NCI-H146 (cell line): ENCODE data around the gene KAT8.

Experiments used
- DNase-seq: peaks from one replicate; lab custom pipeline; 2025; lab: John Stamatoyannopoulos, UW

The KAT8 gene

DNA sequence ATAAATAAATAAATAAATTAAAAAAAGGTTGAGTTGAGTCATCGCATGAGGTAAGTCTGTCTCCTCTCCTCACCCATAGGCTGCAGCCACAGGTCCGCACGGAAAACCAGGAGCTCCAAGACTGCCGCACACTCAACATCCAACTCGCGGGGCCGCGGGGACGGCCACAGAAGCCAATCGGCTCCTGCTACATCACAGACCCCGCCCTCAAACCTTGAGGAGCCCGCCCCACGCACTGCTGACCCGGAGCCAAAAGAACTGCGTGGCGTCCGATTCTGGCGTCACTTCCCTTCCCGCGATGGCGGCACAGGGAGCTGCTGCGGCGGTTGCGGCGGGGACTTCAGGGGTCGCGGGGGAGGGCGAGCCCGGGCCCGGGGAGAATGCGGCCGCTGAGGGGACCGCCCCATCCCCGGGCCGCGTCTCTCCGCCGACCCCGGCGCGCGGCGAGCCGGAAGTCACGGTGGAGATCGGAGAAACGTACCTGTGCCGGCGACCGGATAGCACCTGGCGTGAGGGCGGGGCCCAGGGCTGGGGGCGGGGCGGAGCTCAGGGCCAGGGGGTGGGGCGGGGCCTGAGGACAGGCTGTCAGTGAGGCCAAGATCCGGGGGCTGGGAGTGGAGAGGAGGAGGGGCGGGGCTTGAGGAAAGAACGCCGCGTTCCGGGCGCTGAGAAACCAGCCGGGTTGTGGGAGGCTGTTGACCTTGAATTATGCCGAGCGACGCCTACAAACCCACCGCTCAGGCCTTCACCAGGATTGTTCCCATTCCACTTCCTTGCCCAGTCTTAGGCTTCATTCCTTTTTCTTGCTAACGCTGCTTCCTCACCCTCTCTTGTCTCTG lies at the start of gene KAT8:
Gene KAT8, plus strand, starts transcription at position 281 of the 839 bp plus-strand sequence. Its CDS starts 18 bp downstream, at position 299.
- peak; percentile 99 for DNase-seq

DNA sequence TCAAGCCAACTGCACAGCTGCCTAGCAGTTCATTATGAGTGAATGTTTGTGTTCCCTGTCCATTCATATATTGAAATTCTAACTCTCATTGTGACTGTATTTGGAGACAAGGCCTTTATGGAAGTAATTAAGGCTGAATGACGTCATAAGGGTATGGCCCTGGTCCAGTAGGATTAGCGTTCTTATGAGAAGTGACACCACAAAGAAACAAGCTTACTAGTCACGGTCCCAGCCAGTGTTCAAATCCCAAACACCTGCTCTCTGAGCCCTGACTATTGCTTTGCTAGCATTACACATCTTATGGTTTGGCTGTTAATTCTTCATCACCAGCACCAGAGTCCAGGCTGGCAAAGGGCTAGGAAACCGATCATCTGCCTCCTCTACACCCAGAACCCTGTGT lies 45.6 kb upstream of the KAT8 start:
- DNase-seq = peak; percentile 32

DNA sequence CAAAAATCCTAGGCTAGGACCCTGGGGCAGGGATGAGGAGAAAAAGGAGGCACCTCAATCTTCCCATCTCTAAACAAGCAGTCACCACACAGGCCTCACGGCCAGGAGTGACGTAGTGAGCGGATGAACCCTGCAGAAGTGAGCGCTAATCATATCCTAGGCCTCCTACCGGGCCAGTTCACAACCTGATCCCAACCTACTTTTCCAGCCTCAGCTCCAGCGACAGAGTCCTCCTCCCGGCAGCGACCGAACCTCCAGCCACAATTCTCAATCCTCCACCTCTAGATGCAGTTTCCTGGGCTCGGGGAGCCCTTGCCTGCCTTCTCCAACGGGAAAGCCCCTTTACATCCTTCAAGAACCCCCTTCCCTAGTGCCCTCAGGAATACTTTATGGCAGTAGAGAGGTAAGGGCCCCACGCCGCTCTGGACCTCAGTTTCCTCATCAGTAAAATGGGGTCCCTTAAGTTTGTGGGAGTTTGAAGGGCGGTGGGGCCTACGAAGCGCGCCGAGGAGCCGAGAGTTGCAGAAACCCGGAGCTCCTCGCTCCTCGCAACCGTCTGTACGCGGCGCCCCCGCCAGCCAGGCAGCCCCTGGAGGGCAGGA lies 44.8 kb upstream of the KAT8 start:
- DNase-seq = peak; percentile 40

DNA sequence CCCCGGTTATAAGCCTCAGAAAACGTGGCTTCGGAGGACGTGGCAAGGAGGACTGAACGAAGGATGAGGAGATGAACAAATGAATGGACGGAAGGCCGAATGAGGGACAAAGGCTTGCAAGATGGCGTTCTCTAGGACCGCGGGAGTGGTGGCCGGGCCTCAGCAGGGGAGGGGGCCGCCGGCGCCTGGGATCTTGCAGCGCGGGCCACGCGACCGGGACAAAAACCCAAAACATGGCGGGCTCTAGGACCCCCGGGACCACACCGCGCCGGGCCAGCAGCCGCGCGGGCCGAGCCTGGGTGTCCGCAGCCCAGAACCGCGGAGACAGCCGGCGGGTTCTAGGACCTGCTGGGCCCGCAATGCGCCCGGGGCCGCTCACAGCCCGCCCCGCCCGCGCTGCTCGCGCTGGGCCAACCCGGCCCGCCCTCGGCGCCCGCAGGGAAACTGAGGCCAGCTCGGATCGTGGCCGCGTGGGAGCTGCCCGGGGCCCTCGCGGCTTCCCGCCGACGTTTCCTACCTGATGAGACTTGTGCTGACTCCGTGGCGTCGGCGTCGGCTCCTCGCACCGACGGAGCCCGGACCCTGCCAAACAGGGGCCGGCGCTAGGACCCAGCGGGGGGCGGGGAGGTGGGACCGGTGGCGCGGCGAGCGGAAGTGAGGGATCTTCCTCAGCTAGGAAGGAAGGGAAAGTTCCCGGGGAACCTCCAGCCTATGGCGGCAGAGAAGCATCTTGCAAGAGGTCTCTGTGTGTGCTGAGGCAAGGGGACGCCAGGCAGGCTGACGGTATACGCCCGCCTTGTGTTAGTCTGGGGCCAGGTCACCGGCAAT lies 44.1 kb upstream of the KAT8 start:
- peak; percentile 94 for DNase-seq

DNA sequence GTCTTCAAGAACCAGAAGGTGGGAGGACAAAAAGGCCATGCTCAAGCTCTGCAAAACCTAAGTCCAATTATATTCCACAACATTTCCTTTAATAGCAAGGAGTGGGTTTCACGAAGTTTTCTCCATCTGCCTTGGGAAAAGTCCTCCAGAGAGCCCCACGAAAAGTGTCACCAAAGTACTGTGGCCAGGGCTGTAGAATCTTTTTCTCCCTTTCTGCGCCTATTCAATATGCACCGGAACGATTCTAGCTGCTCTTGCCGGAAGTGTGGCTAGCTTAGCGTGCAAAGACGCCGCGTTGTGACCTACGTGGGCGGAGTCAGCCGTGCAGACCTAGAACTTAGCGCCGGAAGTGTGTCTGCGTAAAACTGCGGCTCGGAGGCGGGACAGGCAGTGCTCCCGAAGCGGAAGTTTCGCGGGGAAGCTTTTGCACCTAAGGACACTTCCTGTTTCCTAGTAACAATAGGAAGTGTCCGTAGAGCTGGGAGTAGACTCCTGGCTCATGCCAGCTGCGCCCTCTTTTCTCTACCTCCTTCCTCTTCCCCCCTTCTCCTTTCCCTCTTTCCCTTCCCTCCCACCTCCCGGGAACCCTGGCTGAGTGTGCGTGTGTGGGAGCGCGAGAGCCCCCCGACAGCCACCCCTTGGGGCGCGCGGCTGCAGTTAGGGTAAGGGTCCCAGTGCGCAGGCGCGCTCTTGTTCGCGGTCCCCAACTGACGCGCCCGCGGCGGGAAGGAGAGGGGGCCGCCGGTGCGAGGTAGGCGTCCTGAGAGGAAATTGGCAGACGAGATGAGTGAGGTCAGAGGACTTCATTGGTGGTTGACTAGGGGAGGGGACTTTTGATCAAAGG lies 43.3 kb upstream of the KAT8 start, which contains the start of the genes ZNF646 and ZNF668:
Gene ZNF646, plus strand, starts transcription at position 453 of the 844 bp plus-strand sequence. CDS start 1,903 bp downstream, outside the sequence.
Gene ZNF668, minus strand, starts transcription at position 271 of the 844 bp plus-strand sequence. CDS start 9,781 bp downstream, outside the sequence.
- peak; percentile 100 for DNase-seq

DNA sequence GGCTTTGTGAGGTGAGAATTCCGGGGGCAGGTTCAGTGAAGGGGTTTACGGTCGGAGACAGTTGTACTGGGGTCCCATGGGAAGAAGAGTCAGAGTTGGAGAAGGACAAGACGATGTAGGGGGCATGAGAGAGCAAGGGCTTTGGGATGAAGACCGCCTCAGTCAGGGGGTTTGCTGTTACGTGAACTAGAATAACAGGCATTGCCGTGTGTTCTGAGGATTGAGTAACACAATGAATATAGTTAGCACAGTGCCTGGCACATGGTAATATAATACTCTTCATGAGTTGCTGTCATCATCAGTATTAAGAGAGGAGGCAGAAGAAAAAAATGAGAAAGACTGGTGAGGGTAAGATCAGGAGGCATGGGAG lies 42.7 kb upstream of the KAT8 start:
- no peak for DNase-seq

DNA sequence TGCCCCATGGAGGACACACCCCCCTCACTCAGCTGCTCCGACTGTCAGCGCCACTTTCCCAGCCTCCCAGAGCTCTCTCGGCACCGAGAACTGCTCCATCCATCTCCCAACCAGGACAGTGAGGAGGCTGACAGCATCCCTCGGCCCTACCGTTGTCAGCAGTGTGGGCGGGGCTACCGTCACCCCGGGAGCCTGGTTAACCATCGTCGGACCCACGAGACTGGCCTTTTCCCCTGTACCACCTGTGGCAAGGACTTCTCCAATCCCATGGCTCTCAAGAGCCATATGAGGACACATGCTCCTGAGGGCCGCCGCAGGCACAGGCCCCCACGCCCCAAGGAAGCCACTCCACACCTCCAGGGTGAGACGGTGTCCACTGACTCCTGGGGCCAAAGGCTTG lies 41.1 kb upstream of the KAT8 start:
- no peak for DNase-seq

DNA sequence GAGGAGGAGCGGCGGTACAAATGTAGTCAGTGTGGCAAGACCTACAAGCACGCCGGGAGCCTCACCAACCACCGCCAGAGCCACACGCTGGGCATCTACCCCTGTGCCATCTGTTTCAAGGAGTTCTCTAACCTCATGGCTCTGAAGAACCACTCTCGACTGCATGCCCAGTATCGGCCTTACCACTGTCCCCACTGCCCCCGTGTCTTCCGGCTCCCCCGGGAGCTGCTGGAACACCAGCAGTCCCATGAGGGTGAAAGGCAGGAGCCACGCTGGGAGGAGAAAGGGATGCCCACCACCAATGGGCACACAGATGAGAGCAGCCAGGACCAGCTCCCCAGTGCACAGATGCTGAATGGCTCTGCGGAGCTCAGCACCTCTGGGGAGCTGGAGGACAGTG lies 40.4 kb upstream of the KAT8 start:
- DNase-seq = no peak

DNA sequence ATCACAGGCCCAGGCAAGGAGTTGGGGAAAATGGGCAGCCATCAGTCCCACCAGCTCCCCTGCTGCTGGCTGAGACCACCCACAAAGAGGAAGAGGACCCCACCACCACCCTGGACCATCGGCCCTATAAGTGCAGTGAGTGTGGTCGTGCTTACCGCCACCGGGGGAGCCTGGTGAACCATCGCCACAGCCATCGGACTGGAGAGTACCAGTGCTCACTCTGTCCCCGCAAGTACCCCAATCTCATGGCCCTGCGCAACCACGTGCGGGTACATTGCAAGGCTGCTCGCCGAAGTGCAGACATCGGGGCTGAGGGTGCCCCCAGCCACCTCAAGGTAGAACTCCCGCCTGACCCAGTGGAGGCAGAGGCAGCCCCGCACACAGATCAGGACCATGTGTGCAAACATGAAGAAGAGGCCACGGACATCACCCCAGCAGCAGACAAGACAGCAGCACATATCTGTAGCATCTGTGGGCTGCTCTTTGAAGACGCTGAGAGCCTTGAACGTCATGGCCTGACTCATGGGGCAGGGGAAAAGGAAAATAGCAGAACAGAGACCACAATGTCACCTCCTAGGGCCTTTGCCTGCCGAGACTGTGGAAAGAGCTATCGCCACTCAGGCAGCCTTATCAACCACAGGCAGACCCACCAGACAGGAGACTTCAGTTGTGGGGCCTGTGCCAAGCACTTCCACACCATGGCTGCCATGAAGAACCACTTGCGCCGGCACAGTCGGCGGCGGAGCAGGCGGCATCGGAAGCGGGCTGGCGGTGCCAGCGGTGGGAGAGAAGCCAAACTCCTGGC lies 39.7 kb upstream of the KAT8 start:
- no peak for DNase-seq

DNA sequence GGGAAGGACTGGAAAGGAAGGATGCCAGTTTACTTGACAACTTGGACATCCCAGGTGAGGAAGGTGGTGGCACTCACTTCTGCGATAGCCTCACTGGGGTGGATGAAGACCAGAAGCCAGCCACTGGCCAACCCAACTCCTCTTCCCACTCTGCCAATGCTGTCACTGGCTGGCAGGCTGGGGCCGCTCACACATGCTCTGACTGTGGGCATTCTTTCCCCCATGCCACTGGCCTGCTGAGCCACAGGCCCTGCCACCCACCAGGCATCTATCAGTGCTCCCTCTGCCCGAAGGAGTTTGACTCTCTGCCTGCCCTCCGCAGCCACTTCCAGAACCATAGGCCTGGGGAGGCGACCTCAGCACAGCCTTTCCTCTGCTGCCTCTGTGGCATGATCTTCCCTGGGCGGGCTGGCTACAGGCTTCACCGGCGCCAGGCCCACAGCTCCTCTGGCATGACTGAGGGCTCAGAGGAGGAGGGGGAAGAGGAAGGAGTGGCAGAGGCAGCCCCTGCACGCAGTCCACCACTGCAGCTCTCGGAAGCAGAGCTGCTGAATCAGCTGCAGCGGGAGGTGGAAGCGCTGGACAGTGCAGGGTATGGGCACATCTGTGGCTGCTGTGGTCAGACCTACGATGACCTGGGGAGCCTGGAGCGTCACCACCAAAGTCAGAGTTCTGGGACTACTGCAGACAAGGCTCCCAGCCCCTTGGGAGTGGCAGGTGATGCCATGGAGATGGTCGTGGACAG lies 38.7 kb upstream of the KAT8 start:
- DNase-seq = no peak

DNA sequence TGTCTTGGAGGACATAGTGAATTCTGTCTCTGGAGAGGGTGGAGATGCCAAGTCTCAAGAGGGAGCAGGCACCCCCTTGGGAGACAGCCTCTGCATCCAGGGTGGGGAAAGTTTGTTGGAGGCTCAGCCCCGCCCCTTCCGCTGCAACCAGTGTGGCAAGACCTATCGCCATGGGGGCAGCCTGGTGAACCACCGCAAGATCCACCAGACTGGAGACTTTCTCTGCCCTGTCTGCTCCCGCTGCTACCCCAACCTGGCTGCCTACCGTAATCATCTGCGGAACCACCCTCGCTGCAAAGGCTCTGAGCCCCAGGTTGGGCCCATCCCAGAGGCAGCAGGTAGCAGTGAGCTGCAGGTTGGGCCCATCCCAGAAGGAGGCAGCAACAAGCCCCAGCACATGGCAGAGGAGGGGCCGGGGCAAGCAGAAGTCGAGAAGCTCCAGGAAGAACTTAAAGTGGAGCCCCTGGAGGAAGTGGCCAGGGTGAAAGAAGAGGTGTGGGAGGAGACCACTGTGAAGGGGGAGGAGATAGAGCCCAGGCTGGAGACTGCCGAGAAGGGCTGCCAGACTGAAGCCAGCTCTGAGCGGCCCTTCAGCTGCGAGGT lies 38.0 kb upstream of the KAT8 start:
- DNase-seq = no peak

DNA sequence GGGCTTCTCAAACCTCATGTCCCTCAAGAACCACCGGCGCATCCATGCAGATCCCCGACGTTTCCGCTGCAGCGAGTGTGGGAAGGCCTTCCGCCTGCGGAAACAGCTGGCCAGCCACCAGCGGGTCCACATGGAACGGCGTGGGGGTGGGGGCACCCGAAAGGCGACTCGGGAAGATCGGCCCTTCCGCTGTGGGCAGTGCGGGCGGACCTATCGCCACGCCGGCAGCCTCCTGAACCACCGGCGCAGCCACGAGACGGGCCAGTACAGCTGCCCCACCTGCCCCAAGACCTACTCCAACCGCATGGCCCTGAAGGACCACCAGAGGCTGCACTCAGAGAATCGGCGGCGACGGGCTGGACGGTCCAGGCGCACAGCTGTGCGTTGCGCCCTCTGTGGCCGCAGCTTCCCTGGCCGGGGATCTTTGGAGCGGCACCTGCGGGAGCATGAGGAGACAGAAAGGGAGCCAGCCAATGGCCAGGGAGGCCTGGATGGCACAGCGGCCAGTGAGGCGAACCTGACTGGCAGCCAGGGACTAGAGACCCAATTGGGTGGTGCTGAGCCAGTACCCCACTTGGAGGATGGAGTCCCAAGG lies 37.3 kb upstream of the KAT8 start:
- no peak for DNase-seq

DNA sequence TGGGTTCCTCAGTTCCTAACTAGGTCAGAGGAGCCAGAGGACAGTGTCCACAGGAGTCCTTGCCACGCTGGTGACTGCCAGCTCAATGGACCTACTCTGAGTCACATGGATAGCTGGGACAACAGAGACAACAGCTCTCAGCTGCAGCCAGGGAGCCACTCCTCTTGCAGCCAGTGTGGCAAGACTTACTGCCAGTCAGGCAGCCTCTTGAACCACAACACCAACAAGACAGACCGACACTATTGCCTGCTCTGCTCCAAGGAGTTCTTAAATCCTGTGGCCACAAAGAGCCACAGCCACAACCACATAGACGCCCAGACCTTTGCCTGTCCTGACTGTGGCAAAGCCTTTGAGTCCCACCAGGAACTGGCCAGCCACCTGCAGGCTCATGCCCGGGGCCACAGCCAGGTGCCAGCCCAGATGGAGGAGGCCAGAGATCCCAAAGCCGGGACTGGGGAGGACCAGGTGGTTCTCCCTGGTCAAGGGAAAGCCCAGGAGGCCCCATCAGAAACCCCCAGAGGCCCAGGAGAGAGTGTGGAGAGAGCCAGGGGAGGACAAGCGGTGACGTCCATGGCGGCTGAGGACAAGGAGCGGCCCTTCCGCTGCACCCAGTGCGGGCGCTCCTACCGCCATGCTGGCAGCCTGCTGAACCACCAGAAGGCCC lies 36.6 kb upstream of the KAT8 start:
- no peak for DNase-seq

DNA sequence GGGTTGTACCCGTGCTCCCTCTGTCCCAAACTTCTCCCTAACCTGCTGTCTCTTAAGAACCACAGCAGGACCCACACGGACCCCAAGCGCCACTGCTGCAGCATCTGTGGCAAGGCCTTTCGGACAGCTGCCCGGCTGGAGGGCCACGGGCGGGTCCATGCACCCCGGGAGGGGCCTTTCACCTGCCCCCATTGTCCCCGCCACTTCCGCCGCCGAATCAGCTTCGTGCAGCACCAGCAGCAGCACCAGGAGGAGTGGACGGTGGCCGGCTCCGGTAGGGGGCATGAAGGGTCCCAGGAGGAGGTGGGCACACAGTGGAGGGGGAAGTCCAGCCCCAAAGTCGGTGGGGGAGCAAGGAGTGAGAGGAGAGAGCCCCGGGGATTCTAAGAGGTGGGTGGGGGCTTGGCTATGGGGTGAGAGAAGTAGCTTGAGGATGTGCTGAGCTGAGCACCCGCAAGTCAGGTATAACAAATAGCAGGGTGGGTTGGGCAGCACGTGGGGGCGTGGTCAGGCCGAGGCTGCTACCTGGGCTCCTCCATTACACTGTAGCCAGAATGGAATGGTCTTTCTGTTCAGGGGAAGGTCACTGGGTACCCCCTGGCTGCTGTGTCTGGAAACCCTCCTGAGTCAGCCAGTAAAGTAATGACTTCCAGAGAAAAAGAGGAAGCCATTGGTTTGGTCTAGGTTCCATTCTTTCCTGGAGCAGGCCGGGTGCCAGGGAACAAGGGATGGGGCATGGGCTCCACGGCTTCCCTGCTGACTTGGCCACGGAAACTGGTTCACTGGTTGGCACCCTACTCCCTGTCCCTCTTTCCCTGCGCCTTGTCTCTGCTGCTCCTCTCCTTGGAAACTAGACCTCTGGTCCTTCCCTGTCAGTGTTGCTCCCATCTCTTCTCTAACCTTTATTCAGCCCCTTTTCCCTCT lies 35.8 kb upstream of the KAT8 start:
- DNase-seq = no peak

DNA sequence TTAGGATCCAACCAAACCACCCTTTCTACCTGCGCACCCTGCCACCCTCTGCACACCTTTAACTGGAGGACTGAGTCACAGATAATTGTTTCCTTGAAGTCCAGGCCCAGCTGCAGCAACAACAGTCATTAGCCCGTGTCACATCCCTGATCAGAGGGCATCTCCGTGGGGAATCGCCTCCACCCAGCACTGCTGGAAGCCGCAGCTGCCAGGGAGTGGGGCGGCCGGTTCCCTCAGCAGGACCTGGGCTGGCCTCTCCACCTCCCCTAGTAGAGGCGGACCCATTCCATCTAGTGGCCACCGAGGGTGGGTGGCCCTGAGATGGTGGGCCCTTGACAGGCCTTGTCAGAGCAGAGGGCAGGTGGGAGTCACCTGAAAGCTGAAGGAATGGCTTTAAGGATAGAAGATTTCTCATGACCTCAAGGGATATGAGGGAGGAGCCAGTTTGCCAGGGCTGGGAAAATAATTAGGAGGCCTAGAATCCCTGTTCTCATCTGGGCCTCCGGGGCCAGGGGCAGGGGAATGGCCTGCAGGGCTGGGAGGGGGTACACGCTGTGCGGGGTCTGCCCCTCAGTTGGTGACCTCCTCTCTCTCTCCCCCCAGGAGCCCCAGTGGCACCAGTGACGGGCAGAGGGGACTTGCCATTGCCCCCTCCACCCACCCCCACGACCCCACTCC lies 35.0 kb upstream of the KAT8 start:
- no peak for DNase-seq

DNA sequence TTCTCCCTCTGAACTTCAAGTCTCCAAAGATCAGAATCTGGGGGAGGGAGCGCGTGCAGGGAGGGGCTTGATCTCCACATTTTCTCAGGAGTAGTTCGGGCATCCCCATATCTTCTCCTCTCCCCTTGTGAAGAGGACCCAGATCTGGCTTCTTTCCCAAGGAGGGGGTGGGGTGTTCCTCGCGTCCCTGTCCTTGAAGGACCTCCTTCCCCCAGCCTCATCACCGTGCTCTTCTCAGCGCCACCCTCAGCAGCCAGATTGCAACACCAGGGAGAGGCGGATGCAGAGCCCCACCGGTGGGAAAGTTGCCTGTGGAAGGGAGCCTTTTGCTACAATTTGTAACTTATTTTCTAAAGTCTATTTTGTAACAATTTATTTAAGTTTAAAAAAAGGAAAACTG lies 34.4 kb upstream of the KAT8 start:
- DNase-seq = no peak

DNA sequence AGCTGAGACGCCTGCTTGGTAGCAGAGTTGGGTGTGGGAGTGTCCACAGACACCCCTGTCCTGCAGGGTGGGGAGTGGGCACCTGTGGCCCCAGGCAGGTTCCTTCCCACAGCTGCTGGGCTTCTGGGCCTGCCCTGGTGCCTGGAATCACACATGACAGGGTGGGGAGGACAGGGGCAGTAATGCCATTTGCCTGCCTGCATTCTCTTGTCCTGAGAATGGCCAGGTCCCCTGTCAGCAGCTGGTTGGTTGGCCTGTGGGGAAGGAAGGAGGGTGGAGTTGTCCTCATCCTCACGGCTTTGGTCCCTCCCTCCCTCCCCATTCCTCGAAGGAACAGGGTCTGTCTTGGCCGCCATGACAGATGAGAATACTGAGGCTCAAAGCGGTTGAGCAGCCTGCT lies 33.9 kb upstream of the KAT8 start:
- no peak for DNase-seq
